Activated naive CD4-positive, alpha-beta T cell treated with anti-CD3 and anti-CD28 coated beads for 36 hours (primary cell): ENCODE results near the gene TMEM41B. TPM values are rescaled to one million over a fixed set of nuclear protein-coding genes. Genes with fewer than 3 reads are reported as not detected.
"Not testable (repeated sequence)": the region's sequence is repeated elsewhere in the genome, so short reads cannot be mapped to it uniquely, and the experiment has no call there.

ENCODE experiments used
- CTCF ChIA-PET: fragments of 350-600 bp; sonication (Branson Sonifier 250); formaldehyde crosslinking; loops from one replicate; lab custom pipeline; 2021; ENCODE audit warnings: antibody characterized with exemption; lab: Charles Lee
- DNase-seq: peaks from one replicate; pipeline ENCODE4 v3.0.0-alpha.2; 2020
- H3K27ac Mint-ChIP-seq: one replicate; pipeline ENCODE4 v1.8.0; 2021; ENCODE audit warnings: mild to moderate bottlenecking, mixed read lengths
- H3K27me3 Mint-ChIP-seq: one replicate; pipeline ENCODE4 v1.8.0; 2021; ENCODE audit warnings: low read depth, mixed read lengths
- H3K36me3 Mint-ChIP-seq: one replicate; pipeline ENCODE4 v1.8.0; 2021; ENCODE audit warnings: low read depth, mixed read lengths
- H3K4me1 Mint-ChIP-seq: one replicate; pipeline ENCODE4 v1.8.0; 2021; ENCODE audit warnings: low read depth, mixed read lengths
- H3K4me3 Mint-ChIP-seq: one replicate; pipeline ENCODE4 v1.8.0; 2021; ENCODE audit warnings: mild to moderate bottlenecking, moderate library complexity, mixed read lengths
- H3K9me3 Mint-ChIP-seq: one replicate; pipeline ENCODE4 v1.8.0; 2021; ENCODE audit warnings: mixed read lengths
- intact Hi-C: fragments of 100-400 bp; cut with micrococcal nuclease; formaldehyde crosslinking; loops from one replicate; pipeline ENCODE4 v1.15.1; 2023
- total RNA-seq, 2 experiments: library from RNA; stranded (reverse); gene quantifications; one replicate each; pipeline ENCODE4 v1.2.3, GENCODE V29; 2021

The TMEM41B gene
- total RNA-seq, 2 experiments from 2014 or later, result 27.8 to 30.5 TPM

DNA sequence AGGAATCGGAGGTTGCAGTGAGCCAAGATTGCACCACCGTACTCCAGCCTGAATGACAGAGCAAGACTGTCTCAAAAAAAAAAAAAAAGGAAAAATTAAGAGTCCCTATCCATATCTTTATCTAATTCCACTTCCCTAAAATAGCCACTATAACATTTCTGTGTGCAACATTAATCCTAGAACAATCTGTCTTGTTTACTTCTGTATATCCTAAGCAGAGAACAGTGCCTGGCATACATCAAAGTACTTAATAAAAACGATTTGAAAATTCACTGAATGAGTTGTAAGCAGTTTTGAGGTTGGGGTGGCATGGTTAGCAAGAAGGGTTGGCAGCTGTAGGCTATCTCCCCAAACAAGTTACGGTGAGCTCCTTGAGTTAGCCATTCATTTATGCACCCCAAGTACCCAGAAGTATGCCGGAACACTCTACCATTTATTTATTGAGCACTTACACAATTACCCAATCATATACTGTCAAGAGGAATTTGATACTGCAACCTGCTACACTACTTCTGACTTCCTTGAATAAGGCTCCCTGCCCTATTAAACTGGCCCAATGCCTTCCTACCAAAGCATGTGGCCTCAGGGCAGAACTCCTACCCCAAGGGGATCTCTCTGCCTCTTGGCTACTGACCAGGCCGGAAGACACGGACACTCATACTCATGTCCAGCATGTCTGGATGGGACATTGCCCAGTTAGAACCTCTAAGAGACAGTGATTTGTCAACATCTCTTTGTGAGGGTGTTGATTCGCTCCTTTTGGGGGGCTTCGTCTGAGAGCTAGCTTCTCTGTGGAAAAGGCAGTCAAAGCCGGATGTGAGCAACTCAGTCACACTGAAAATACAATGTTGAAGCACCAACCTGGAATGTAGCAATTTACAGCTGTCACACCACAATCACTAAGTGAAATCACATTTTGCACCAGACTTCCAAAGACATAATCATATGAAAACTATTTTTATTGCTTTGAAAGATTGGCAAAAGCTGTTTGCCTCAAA, 16.3 kb upstream of the TMEM41B start:
- Mint-ChIP-seq H3K4me1 (no peaks in the 10 kb centered on the region), H3K4me3 (no peak overlapping the region), H3K36me3 (no peaks in the 10 kb centered on the region), H3K9me3 (no peaks in the 10 kb centered on the region), H3K27me3 (no peaks in the 10 kb centered on the region), H3K27ac (no peak overlapping the region)
- intact Hi-C loops, result no loop called here
- CTCF ChIA-PET, result no interaction called here
- DNase-seq, result no peak

DNA sequence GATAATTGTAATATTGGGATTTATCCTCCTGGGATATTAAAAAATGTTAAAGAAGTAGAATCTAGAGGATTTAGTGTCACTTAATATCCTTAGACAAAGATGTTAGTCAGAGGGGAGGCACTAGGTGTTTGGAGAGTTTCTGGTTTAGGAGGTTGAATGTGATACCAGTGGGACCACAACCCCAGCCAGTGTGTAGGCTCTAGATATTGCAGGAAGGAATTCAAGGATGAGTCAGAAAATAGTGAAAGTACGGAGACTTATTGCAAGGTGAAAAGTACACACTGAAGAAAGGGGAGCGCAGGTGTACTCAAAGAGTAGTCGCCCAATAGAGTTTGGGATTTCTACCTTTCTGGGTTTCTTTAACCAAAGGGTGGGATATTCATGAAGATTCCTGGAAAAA, 5.7 kb upstream of the TMEM41B start:
- Mint-ChIP-seq H3K4me3 (no peak overlapping the region), H3K4me1 (peaks cover 5% of the 10 kb centered on the region), H3K27me3 (peaks cover 15% of the 10 kb centered on the region), H3K36me3 (no peaks in the 10 kb centered on the region), H3K9me3 (no peaks in the 10 kb centered on the region), H3K27ac (no peak overlapping the region)
- intact Hi-C loops, result no loop called here
- CTCF ChIA-PET, result no interaction called here
- DNase-seq, result no peak

DNA sequence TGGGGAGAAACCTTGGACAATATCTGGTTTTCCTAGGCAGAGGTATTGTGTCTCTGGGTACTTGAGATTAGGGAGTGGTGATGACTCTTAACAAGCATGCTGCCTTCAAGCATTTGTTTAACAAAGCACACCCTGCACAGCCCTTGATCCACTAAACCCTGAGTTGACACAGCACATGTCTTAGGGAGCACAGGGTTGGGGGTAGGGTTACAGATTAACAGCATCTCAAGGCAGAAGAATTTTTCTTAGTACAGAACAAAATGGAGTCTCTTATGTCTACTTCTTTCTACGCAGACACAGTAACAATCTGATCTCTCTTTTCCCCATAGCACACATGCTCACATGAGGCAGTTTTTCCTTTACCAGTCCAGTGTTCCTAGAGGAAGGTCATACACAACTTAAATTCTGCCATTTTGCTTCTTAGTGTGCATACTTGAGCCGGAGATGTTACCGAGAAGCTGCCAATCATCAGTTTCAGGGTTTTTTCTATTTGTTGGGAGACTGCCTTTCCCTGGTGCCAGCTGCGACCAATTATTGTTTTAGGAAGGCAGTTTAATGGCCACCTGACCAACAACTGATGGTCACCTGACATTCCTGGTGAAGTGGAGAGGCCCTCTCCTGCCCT, 5.1 kb upstream of the TMEM41B start:
- H3K4me1 Mint-ChIP-seq, H3K4me3 Mint-ChIP-seq, intact Hi-C loops: not testable (repeated sequence)

DNA sequence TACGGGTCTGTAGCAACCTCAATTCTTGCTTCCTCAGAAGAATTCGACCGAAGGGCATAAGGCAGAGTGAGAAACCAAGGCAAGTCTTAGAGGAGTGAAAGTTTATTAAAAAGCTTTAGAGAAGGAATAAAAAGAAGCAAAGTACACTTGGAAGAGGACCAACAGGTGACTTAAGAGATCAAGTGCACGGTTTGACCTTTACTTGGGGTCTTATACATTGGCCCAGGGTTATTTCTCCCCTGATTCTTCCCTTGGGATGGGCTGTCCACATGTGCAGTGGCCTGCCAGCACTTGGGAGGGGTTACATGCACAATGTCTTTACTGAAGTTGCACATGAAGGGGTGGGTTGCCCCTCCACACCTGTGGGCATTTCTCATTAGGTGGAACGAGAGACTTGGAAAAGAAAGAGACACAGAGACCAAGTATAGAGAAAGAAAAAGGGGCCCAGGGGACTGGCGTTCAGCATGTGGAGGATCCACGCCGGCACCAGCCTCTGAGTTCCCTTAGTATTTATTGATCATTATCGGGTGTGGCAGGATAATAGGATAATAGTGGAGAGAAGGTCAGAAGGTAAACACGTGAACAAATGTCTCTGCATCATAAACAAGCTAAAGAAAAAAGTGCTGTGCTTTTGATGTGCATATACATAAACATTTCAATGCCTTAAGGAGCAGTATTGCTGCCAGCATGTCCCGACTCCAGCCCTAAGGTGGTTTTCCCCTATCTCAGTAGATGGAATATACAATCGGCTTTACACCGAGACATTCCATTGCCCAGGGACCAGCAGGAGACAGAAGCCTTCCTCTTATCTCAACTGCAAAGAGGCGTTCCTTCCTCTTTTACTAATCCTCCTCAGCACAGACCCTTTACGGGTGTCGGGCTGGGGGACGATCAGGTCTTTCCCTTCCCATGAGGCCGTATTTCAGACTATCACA, 4.3 kb upstream of the TMEM41B start:
- H3K4me3 Mint-ChIP-seq, H3K27ac Mint-ChIP-seq, H3K4me1 Mint-ChIP-seq, intact Hi-C loops, CTCF ChIA-PET, H3K36me3 Mint-ChIP-seq, DNase-seq, H3K9me3 Mint-ChIP-seq: not testable (repeated sequence)
- peaks cover 15% of the 10 kb centered on the region for H3K27me3 Mint-ChIP-seq

More for the DNA sequence above, 5.1 kb upstream of the TMEM41B start:
- H3K9me3 Mint-ChIP-seq, H3K36me3 Mint-ChIP-seq, H3K27ac Mint-ChIP-seq, DNase-seq, CTCF ChIA-PET: not testable (repeated sequence)
- H3K27me3 Mint-ChIP-seq, result peaks cover 15% of the 10 kb centered on the region

DNA sequence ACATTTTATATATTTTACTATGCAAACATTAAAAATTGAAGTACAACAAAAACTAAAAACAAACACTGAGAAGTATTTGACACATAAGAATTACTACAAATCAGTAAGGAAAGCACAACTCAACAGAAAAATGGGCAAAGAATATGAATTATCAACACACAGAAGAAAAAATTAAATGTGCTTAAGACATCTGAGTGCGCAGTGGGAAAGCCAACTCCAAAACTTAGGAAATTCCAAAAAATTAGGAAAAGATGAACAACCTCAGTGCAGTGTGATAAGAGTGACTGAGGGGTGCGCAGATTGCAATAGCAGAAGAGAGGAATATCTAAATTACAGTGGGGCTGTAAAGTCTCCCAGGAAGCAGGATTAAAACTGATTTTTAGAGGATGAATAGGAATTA, 1.9 kb upstream of the TMEM41B start:
- CTCF ChIA-PET, result interaction anchor here (0.6 kb wide), 1 partner anchor 29 kb away, joined by 3 read pairs; no protein-coding TSS in a partner anchor
- intact Hi-C loops, result no loop called here
- no peaks in the 10 kb centered on the region for H3K9me3 Mint-ChIP-seq
- H3K27ac Mint-ChIP-seq, result no peak overlapping the region
- no peak for DNase-seq
- no peak overlapping the region for H3K4me3 Mint-ChIP-seq
- H3K27me3 Mint-ChIP-seq, result peaks cover 15% of the 10 kb centered on the region
- peaks cover 10% of the 10 kb centered on the region for H3K36me3 Mint-ChIP-seq
- H3K4me1 Mint-ChIP-seq, result peaks cover 26% of the 10 kb centered on the region

DNA sequence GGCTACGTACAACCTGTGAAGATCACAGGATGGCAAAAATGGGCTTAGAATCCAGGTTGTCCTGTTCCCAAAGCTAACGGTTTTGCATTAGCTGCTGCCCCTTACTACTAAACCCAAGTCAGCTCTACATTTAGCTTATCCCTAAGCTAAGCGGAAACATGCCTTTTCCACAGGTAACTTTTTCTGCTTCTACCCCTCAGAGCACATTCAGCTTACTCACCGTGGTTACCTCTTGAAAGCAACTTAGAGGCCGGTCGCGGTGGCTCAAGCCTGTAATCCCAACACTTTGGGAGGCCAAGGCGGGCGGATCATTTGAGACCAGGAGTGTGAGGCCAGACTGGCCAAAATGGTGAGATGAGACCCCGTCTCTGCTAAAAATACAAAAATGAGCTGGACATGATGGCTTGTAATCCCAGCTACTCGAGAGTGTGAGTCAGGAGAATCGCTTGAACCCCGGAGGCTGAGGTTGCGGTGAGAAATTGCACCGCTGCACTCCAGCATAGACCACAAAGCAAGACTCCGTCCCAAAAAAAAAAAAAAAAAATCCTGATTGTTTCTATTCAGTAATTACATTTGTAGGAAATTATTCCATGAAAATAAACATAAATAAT, 790 bp upstream of the TMEM41B start:
- CTCF ChIA-PET, result interaction anchor here (0.6 to 0.8 kb wide), 2 partner anchors 64 to 93 kb away, joined by 3 to 4 read pairs; no protein-coding TSS in a partner anchor
- H3K27ac Mint-ChIP-seq, result peak overlapping the region; percentile 91
- no peaks in the 10 kb centered on the region for H3K9me3 Mint-ChIP-seq
- intact Hi-C loops, result loop anchor here (2.0 kb wide), 2 partner anchors 64 to 258 kb away; partner anchors contain the start of gene WEE1
- peaks cover 15% of the 10 kb centered on the region for H3K36me3 Mint-ChIP-seq
- peaks cover 34% of the 10 kb centered on the region for H3K4me1 Mint-ChIP-seq
- peak overlapping the region; percentile 99 for H3K4me3 Mint-ChIP-seq
- peaks cover 15% of the 10 kb centered on the region for H3K27me3 Mint-ChIP-seq
- DNase-seq, result no peak

DNA sequence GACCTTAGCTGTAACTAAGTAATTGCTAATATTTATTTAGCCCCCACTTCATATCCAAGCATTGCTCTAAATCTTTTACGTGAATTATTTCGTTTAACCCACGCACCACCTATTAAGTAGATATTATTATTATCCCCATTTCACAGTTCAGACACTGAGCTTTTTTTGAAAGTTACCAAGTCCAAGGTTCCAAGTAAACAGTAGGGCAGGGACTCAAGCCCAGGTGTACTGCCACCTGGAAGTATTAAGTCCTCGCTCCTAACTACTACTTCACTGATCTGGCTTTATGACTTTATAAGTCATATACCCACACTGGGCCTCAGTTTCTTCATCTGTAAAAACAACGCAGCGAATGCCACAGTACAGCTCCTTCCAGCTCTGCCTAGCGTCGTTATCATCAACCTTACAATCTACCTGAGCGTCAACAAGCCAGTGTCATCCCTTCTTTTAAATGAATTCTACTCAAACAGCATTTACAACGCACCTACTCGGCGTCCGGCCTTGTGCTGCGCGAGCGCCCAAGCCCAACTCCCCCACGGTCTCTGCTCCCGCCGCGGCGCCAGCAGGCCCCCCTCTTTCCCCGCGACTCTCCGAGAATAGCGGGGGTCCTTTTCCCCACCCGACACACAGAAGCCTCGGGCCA, 624 bp downstream of the TMEM41B start:
- Mint-ChIP-seq H3K4me1 (peaks cover 41% of the 10 kb centered on the region), H3K36me3 (peaks cover 19% of the 10 kb centered on the region), H3K9me3 (no peaks in the 10 kb centered on the region), H3K4me3 (peak overlapping the region; percentile 99), H3K27me3 (peaks cover 7% of the 10 kb centered on the region), H3K27ac (peak overlapping the region; percentile 92)
- intact Hi-C loops, result loop anchor here (1.0 to 5.0 kb wide), 9 partner anchors 49 to 1326 kb away; partner anchors contain the start of genes EIF3F, IPO7, TMEM9B and WEE1
- CTCF ChIA-PET, result interaction anchor here (0.5 to 1.6 kb wide), 10 partner anchors 8 to 193 kb away, joined by 3 to 6 read pairs (median 3); partner anchors contain the start of gene DENND5A
- peak; percentile 24 for DNase-seq

DNA sequence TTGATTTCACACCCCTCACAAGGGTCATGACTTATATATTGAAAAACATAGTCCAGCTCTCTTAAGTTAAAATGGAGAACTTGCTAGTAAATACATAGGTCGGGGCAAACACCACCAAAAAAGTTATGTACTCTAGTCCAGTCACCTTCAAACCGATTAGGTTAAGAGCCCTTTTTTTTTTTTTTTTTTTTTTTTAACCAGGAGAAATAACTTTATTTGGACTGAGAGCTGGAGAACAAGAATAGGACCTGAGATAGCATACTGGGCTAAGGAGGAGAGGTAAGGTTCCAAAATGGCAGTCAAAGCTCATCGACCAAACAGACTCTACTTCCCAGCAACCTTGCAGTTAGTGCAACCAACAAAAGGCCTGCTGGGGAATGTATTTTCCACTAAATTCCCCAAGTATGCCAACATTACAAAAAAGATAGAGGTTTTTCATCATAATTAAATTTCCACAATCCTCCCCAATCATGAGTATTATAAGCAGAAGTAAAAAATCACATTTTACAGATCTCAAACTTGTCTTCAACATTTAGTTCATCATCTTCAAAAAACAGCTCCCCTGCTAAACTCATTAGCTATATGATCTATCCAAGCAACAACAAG, 3.8 kb downstream of the TMEM41B start:
- CTCF ChIA-PET, result interaction anchor here (0.6 kb wide), 2 partner anchors 22 to 151 kb away, joined by 3 to 4 read pairs; no protein-coding TSS in a partner anchor
- no peak overlapping the region for H3K4me3 Mint-ChIP-seq
- intact Hi-C loops, result loop anchor here (5.0 kb wide), 1 partner anchor 1323 kb away; the partner anchor contains the start of gene EIF3F
- no peaks in the 10 kb centered on the region for H3K9me3 Mint-ChIP-seq
- H3K36me3 Mint-ChIP-seq, result peaks cover 22% of the 10 kb centered on the region
- no peak for DNase-seq
- H3K27me3 Mint-ChIP-seq, result no peaks in the 10 kb centered on the region
- no peak overlapping the region for H3K27ac Mint-ChIP-seq
- H3K4me1 Mint-ChIP-seq, result peaks cover 51% of the 10 kb centered on the region

DNA sequence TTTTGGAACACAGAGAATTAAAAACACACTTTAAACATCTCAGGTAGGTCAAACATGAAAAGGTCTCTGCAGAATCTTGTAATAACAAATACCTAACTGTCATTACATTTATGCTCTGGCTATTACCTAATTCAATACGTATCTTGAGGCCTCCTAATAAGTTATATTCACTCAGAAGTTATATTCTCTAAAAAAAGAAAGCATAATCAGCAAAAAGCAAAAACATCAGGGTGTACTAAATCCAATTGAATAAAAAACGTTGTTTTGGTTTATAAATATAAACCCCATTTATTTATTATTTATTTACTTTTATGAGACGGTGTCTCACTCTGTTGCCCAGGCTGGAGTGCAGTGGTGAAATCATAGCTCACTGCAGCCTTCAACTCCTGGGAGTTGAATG, 10.2 kb downstream of the TMEM41B start:
- CTCF ChIA-PET, result no interaction called here

DNA sequence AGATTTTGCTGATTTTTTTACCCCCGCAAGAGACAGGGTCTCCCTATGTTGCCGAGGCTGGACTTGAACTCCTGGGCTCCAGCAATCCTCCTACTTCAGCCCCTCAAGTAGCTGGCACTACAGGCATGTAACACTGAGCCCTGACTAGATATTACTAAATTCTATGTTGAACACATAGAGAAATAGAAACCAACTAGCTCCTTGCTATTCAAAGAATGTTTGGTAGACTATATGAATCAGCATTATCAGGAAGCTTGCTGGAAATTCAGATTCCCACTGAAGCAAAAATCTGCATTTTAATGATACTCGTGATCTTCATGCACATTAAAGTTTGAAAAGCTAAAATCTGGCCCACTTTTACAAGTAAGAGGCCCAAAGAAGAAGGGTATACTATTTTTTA, 11.9 kb downstream of the TMEM41B start:
- Mint-ChIP-seq H3K27ac (no peak overlapping the region), H3K9me3 (no peaks in the 10 kb centered on the region), H3K36me3 (peaks cover 1% of the 10 kb centered on the region), H3K27me3 (no peaks in the 10 kb centered on the region), H3K4me3 (no peak overlapping the region), H3K4me1 (peaks cover 6% of the 10 kb centered on the region)
- intact Hi-C loops, result no loop called here
- CTCF ChIA-PET, result no interaction called here
- no peak for DNase-seq

More for the DNA sequence above, 10.2 kb downstream of the TMEM41B start:
- H3K4me3 Mint-ChIP-seq, result no peak overlapping the region
- intact Hi-C loops, result no loop called here
- H3K4me1 Mint-ChIP-seq, result peaks cover 12% of the 10 kb centered on the region
- H3K9me3 Mint-ChIP-seq, result no peaks in the 10 kb centered on the region
- peaks cover 4% of the 10 kb centered on the region for H3K36me3 Mint-ChIP-seq
- no peaks in the 10 kb centered on the region for H3K27me3 Mint-ChIP-seq
- DNase-seq, result no peak
- H3K27ac Mint-ChIP-seq, result no peak overlapping the region

DNA sequence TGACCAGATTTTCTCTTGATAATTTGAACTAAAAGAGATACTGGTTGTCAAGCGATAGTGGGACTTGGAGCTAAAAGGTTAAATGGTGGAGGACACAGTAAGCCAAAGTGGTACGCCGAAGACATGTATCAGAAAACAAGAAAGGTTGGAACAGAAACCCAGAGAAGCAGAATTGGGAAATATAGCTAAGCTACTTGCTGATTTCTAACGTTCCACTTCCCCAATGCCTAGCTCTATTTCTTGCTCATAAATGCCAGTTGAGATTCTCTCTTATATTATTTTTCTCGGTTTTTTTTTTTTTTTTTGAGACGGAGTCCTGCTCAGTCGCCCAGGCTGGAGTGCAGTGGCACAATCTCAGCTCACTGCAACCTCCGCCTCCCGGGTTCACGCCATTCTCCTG, 12.7 kb downstream of the TMEM41B start:
- Mint-ChIP-seq H3K9me3 (no peaks in the 10 kb centered on the region), H3K27ac (no peak overlapping the region), H3K27me3 (no peaks in the 10 kb centered on the region), H3K4me3 (no peak overlapping the region), H3K4me1 (peaks cover 2% of the 10 kb centered on the region), H3K36me3 (peaks cover 1% of the 10 kb centered on the region)
- CTCF ChIA-PET, result no interaction called here
- intact Hi-C loops, result no loop called here
- DNase-seq, result no peak
